ENCODE data around the gene CHRM1. TPM values are rescaled to one million over a fixed set of nuclear protein-coding genes. Genes with fewer than 3 reads are reported as not detected.
A peak's percentile ranks its signal among the peaks of the same experiment; 100 is the strongest.

Gene CHRM1
- total RNA-seq, 1 experiment from 2014 or later = not detected

GRCh38 chr11:62958547-62959421 lies 37.6 kb upstream of the CHRM1 start:
- CTCF ChIA-PET = interaction anchor here (0.6 kb wide), 1 partner anchor 16 kb away, joined by 3 read pairs; no protein-coding TSS in a partner anchor

GRCh38 chr11:62957147-62957546 lies 36.0 kb upstream of the CHRM1 start:
- H3F3A ChIP-seq (ENCODE audit: low read length, unreplicated experiment) = no peaks in the 10 kb centered on the region
- H3K9me2 ChIP-seq (replicated peaks; ENCODE audit: low read length) = no peaks in the 10 kb centered on the region
- no peak overlapping the region for H2AFZ ChIP-seq (ENCODE audit: low read length)
- H3K36me3 ChIP-seq (ENCODE audit: low read depth, low read length) = no peaks in the 10 kb centered on the region
- H3K4me2 ChIP-seq (ENCODE audit: low read length) = no peak overlapping the region
- no peak overlapping the region for H3K27ac ChIP-seq (ENCODE audit: low read length)
- TF ChIP-seq EZH2phosphoT487 (IDR thresholded peaks at IDR 0.05; ENCODE audit: borderline replicate concordance, low read length) = no peak
- no peak for TF ChIP-seq CTCF (conservative IDR thresholded peaks at IDR 0.05; ENCODE audit: low read depth, low read length)
- TF ChIP-seq EZH2 (IDR thresholded peaks at IDR 0.05; ENCODE audit: low read length, unreplicated experiment) = no peak
- DNase-seq (no peak), ATAC-seq (no peak)
- CTCF ChIA-PET = no interaction called here
- BruUV-seq (replicated peaks) = no TSS peak
- H3K27me3 ChIP-seq (ENCODE audit: low read length) = peaks cover 9% of the 10 kb centered on the region; the same call in 1 of the 2 replicates
- no peak overlapping the region for H3K4me3 ChIP-seq (ENCODE audit: low read length)
- no peaks in the 10 kb centered on the region for H3K79me2 ChIP-seq (ENCODE audit: low read length)
- H3K9ac ChIP-seq (ENCODE audit: low read length) = no peak overlapping the region
- H3K9me3 ChIP-seq (ENCODE audit: low read length) = no peaks in the 10 kb centered on the region
- no peaks in the 10 kb centered on the region for H4K20me1 ChIP-seq (ENCODE audit: low read length)
- no peaks in the 10 kb centered on the region for H3K4me1 ChIP-seq (ENCODE audit: insufficient read depth, low read length)
- POLR2A ChIA-PET (ENCODE audit: unreplicated experiment) = no interaction called here
- intact Hi-C loops (cut with micrococcal nuclease) = no loop called here

More at GRCh38 chr11:62958547-62959421, 37.6 kb upstream of the CHRM1 start:
- H3F3A ChIP-seq (ENCODE audit: low read length, unreplicated experiment) = no peaks in the 10 kb centered on the region
- no peaks in the 10 kb centered on the region for H3K9me3 ChIP-seq (ENCODE audit: low read length)
- H3K4me3 ChIP-seq (ENCODE audit: low read length) = no peak overlapping the region
- no peaks in the 10 kb centered on the region for H3K9me2 ChIP-seq (replicated peaks; ENCODE audit: low read length)
- no peaks in the 10 kb centered on the region for H3K4me1 ChIP-seq (ENCODE audit: insufficient read depth, low read length)
- H3K27me3 ChIP-seq (ENCODE audit: low read length) = peaks cover 13% of the 10 kb centered on the region
- ATAC-seq = no peak
- no peak overlapping the region for H2AFZ ChIP-seq (ENCODE audit: low read length)
- no peaks in the 10 kb centered on the region for H3K79me2 ChIP-seq (ENCODE audit: low read length)
- DNase-seq = no peak
- H3K27ac ChIP-seq (ENCODE audit: low read length) = no peak overlapping the region
- H4K20me1 ChIP-seq (ENCODE audit: low read length) = no peaks in the 10 kb centered on the region
- BruUV-seq (replicated peaks) = no TSS peak
- POLR2A ChIA-PET (ENCODE audit: unreplicated experiment) = no interaction called here
- TF ChIP-seq CTCF (conservative IDR thresholded peaks at IDR 0.05; ENCODE audit: low read depth, low read length) = no peak
- TF ChIP-seq EZH2 (IDR thresholded peaks at IDR 0.05; ENCODE audit: low read length, unreplicated experiment) = no peak
- TF ChIP-seq EZH2phosphoT487 (IDR thresholded peaks at IDR 0.05; ENCODE audit: borderline replicate concordance, low read length) = no peak
- intact Hi-C loops (cut with micrococcal nuclease) = no loop called here
- no peak overlapping the region for H3K9ac ChIP-seq (ENCODE audit: low read length)
- peak overlapping the region; percentile 0; the same call in 1 of the 2 replicates for H3K4me2 ChIP-seq (ENCODE audit: low read length)
- no peaks in the 10 kb centered on the region for H3K36me3 ChIP-seq (ENCODE audit: low read depth, low read length)

- Histone ChIP-seq H3K79me2 (ENCODE audit: low read length) (no peaks in the 10 kb centered on the region), H3K4me1 (ENCODE audit: insufficient read depth, low read length) (no peaks in the 10 kb centered on the region), H3K27me3 (ENCODE audit: low read length) (peaks cover 17% of the 10 kb centered on the region; the same call in 1 of the 2 replicates), H3K9ac (ENCODE audit: low read length) (no peak overlapping the region), H3K36me3 (ENCODE audit: low read depth, low read length) (no peaks in the 10 kb centered on the region), H2AFZ (ENCODE audit: low read length) (no peak overlapping the region), H3K4me2 (ENCODE audit: low read length) (no peak overlapping the region), H3K4me3 (ENCODE audit: low read length) (no peak overlapping the region), H3K27ac (ENCODE audit: low read length) (no peak overlapping the region), H4K20me1 (ENCODE audit: low read length) (no peaks in the 10 kb centered on the region), H3F3A (ENCODE audit: low read length, unreplicated experiment) (no peaks in the 10 kb centered on the region), H3K9me3 (ENCODE audit: low read length) (no peaks in the 10 kb centered on the region), H3K9me2 (replicated peaks; ENCODE audit: low read length) (no peaks in the 10 kb centered on the region)
- intact Hi-C loops (cut with micrococcal nuclease) = no loop called here
- TF ChIP-seq CTCF (conservative IDR thresholded peaks at IDR 0.05; ENCODE audit: low read depth, low read length) (no peak), EZH2 (IDR thresholded peaks at IDR 0.05; ENCODE audit: low read length, unreplicated experiment) (no peak), EZH2phosphoT487 (IDR thresholded peaks at IDR 0.05; ENCODE audit: borderline replicate concordance, low read length) (no peak)
- BruUV-seq (replicated peaks) = no TSS peak
- POLR2A ChIA-PET (ENCODE audit: unreplicated experiment) = no interaction called here
- CTCF ChIA-PET = no interaction called here
- DNase-seq (no peak), ATAC-seq (no peak)
Measured at GRCh38 chr11:62954478-62954877, 33.3 kb upstream of the CHRM1 start.
